HFF-Myc (cell line): Measurements from ENCODE around the gene WDR7.

Experiments
- DNase-seq: peaks from one replicate; pipeline ENCODE4 v3.0.0-alpha.2; 2011; ENCODE audit warnings: low read depth; ENCODE audit errors: extremely low read depth
- H3K4me3 ChIP-seq: replicated peaks from 2 replicates; pipeline ENCODE4 v1.5.1; 2011; ENCODE audit warnings: low read depth, mild to moderate bottlenecking, control low read depth, low read length
- TF ChIP-seq, protein P1 (sequence below): IDR thresholded peaks from 2 replicates; pipeline ENCODE4 v1.5.1; 2012; ENCODE audit warnings: mild to moderate bottlenecking, low read depth, low read length, control low read depth; ENCODE audit errors: missing control alignments

The WDR7 gene

DNA sequence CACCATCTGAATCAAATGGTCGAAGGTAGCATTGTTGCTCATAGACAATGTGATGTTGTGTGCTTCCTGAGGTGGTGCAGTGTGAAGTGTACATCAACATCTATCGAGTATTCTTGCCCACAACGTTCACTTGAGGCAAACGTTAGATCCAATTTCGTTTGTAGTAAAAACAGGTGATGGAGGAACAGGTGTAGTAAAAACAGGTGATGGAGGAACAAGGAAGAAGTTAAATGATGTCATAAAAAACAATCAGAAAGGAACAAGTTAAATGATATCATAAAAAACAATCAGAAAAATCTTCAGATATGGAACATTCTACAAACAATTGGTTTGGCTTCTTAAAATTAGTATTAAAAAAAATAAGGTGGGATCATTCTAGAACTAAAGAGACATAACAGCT lies 11.3 kb downstream of the WDR7 start:
- no peak for DNase-seq
- H3K4me3 ChIP-seq, result no peak overlapping the region
- TF ChIP-seq, protein P1, sequence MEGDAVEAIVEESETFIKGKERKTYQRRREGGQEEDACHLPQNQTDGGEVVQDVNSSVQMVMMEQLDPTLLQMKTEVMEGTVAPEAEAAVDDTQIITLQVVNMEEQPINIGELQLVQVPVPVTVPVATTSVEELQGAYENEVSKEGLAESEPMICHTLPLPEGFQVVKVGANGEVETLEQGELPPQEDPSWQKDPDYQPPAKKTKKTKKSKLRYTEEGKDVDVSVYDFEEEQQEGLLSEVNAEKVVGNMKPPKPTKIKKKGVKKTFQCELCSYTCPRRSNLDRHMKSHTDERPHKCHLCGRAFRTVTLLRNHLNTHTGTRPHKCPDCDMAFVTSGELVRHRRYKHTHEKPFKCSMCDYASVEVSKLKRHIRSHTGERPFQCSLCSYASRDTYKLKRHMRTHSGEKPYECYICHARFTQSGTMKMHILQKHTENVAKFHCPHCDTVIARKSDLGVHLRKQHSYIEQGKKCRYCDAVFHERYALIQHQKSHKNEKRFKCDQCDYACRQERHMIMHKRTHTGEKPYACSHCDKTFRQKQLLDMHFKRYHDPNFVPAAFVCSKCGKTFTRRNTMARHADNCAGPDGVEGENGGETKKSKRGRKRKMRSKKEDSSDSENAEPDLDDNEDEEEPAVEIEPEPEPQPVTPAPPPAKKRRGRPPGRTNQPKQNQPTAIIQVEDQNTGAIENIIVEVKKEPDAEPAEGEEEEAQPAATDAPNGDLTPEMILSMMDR, result no peak

DNA sequence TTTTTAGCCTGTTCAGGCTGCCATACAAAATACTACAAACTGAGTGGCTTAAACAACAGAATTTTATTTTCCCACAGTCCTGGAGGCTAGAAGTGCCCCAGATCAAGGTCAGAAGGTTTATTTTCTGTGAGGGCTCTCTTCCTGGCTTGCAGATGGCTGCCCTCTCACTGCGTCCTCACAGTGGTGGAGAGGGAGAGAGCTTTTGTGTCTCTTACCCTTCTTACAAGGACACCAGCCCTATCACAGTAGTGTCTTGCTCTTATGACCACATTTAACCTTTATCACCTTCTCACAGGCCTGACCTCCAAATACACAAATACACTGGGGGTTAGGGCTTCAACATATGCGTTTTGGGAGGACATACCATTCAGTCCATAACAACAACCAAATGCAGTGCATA lies 11.7 kb downstream of the WDR7 start:
- TF ChIP-seq, protein P1, result no peak
- no peak overlapping the region for H3K4me3 ChIP-seq
- DNase-seq, result no peak

DNA sequence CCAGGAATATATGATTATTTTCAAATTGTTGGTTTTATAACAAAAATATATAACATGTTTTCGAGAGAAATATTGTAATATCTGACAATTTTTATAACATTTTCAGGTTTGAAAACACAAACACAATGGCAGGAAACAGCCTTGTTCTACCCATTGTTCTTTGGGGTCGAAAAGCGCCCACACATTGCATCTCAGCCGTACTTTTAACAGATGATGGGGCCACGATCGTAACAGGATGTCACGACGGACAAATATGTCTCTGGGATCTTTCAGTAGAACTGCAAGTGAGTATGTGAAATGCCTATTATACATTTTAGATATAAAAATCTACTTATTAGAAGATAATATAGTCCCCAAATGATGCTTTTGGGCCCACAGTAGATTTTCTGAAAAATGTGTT lies 21.2 kb downstream of the WDR7 start:
- DNase-seq, result no peak
- H3K4me3 ChIP-seq, result no peak overlapping the region
- TF ChIP-seq, protein P1, result no peak

DNA sequence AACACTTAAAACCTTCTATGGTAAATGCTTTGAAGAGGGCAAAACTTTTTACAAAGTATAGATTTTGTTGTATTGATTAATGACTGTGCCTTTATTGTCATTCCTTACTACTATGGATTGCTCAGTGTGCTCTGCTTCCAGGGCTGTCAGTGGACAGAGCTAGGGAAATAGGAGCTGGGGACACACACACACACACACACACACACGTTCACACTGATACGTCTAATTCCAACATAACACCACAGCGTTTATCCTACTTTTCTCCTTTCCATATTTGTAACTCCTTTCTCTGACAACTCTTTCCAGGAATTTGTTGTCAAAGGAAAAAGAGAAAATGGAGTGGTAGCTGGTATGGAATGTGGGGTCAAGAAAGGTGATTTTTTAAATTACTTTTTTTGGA lies 21.8 kb downstream of the WDR7 start:
- H3K4me3 ChIP-seq, result no peak overlapping the region
- DNase-seq, result no peak
- TF ChIP-seq, protein P1, result no peak

DNA sequence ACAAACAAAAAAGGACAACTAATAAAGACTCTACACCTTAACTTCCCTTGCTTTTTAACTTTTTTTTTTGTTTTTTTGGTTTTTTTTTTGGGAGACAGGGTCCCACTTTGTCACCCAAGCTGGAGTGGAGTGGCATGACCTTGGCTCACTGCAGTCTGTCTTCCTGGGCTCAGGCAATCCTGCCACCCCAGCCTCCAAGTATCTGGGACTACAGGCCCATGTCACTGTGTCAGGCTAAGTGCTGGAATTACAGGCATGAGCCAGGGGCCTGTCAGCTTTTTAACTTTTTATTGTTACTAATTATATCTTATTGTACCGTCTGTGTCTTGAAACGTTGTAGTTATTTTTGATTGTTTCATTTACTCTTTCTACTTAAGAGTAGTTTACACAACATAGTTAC lies 25.5 kb downstream of the WDR7 start:
- TF ChIP-seq, protein P1, result no peak
- H3K4me3 ChIP-seq, result no peak overlapping the region
- DNase-seq, result no peak

DNA sequence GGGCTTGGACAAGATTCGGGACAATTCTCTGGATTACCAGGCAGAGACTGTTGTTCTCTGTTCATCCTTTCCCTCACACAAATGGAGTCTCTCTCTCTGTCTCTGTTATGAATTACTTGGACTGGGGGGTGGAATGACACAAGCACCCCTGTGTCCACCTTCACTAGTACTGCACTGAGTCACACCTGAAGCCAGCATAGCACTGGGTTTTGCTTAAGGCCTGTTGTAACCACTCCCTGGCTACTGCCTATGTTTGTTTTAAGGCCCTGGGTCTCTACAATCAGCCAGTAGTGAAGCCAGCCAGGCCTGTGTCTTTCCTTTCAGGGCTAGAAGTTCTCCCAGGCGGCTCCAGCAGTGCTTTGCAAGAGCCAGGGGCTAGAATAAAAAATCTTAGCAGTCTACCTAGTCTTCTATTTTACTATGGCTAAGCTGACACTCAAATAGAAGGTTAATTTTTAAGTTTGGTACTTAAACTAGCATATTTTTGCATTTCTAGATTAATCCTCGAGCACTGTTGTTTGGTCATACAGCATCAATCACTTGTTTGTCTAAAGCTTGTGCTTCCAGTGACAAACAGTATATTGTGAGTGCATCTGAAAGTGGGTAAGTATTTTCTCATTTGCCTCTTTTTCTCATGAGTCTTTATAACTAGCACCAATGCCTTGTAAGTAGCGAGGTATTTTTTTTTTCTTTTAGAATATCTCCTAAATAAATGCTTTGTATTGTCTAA lies 27.8 kb downstream of the WDR7 start:
- no peak overlapping the region for H3K4me3 ChIP-seq
- DNase-seq, result no peak
- TF ChIP-seq, protein P1, result no peak

DNA sequence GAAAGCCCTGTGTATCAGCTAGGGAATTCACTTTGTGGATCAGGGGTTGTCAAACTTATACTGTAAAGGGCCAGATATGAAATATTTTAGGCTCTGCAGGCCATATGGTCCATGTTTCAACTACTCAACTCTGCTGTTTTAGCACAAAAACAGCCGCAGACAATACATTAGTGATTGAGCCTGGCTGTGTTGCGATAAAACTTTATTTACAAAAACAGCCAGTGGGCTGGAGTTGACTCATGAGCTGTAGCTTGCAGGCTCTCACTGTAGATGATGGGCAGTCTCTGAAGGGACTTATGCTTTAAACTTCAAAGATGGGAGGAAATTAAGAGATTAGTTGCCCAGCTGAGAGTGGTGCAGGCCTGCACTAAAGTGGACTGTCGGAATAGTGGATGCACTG lies 33.1 kb downstream of the WDR7 start:
- H3K4me3 ChIP-seq, result no peak overlapping the region

More for the DNA sequence above, 33.1 kb downstream of the WDR7 start:
- TF ChIP-seq, protein P1, result no peak
- DNase-seq, result no peak
